GM12878 (cell line): ENCODE results near the gene WIPF2. TPM values are rescaled to one million over a fixed set of nuclear protein-coding genes. Genes with fewer than 3 reads are reported as not detected.

Experiments
- ATAC-seq: fragments of 200-7000 bp; cut with Tn5 transposase; 3 replicates; pipeline ENCODE4 v1.9.1; 2020; ENCODE audit warnings: mild to moderate bottlenecking, moderate library complexity
- BruUV-seq: library from RNA; stranded (reverse); fragments of 400-500 nt; replicated peaks from 2 replicates; lab custom pipeline; 2021; lab: Mats Ljungman, UMichigan
- CTCF ChIA-PET: fragments of 300-600 bp; sonication (Branson Sonifier 250); formaldehyde crosslinking; extraction: SDS; loops from one replicate; lab custom pipeline; 2021; ENCODE audit warnings: inconsistent platforms; lab: Yijun Ruan, JAX
- POLR2A ChIA-PET: fragments of 350-600 bp; formaldehyde crosslinking; extraction: SDS; loops from one replicate; lab custom pipeline; 2021; ENCODE audit warnings: inconsistent platforms; lab: Charles Lee
- RAD21 ChIA-PET: fragments of 300-600 bp; sonication (Branson Sonifier 250); formaldehyde crosslinking; loops from one replicate; lab custom pipeline; 2023; ENCODE audit warnings: antibody characterized with exemption; ENCODE audit not compliant: unreplicated experiment; lab: Charles Lee
- SMC1A ChIA-PET: fragments of 300-600 bp; sonication (Branson Sonifier 250); formaldehyde crosslinking; loops from one replicate; lab custom pipeline; 2023; ENCODE audit not compliant: unreplicated experiment, uncharacterized antibody; lab: Charles Lee
- DNase-seq: peaks from one replicate; pipeline ENCODE4 v3.0.0-alpha.2; 2011; ENCODE audit warnings: low read depth, low spot score
- FAIRE-seq: peaks from 3 replicates; lab custom pipeline; 2011; peaks lifted over from hg19 to GRCh38; lab: Jason Lieb, UNC
- H2AFZ ChIP-seq: 2 replicates; pipeline ENCODE4 v1.6.0; 2011; ENCODE audit warnings: low read depth, low read length, control low read depth; ENCODE audit not compliant: control insufficient read depth
- H3K27ac ChIP-seq: 2 replicates; pipeline ENCODE4 v1.5.1; 2011; ENCODE audit warnings: control low read depth; ENCODE audit not compliant: control insufficient read depth, insufficient read depth
- H3K27me3 ChIP-seq, 2 experiments: replicated peaks in 1 of 2; 2 replicates each; pipeline versions ENCODE4 v1.6.0 to v1.6.1; 2011; ENCODE audit warnings: low read length in 1 of 2; ENCODE audit not compliant: control insufficient read depth in 2 of 2, insufficient read depth in 2 of 2
- H3K36me3 ChIP-seq, 2 experiments: 2 replicates each; pipeline ENCODE4 v1.5.1; 2011; ENCODE audit warnings: low read length in 1 of 2; ENCODE audit not compliant: control insufficient read depth in 2 of 2, insufficient read depth in 2 of 2
- H3K4me1 ChIP-seq: 2 replicates; pipeline ENCODE4 v1.6.1; 2011; ENCODE audit warnings: mild to moderate bottlenecking, low read length, moderate library complexity, mixed read lengths; ENCODE audit not compliant: control insufficient read depth, insufficient read depth
- H3K4me2 ChIP-seq: 2 replicates; pipeline ENCODE4 v1.6.0; 2011; ENCODE audit warnings: control low read depth; ENCODE audit not compliant: control insufficient read depth, insufficient read depth
- H3K4me3 ChIP-seq: fragments of 200-600 bp; sonication (generic); 2 replicates; pipeline ENCODE4 v1.5.1; 2016
- H3K79me2 ChIP-seq: 2 replicates; pipeline ENCODE4 v1.6.0; 2011; ENCODE audit warnings: low read length; ENCODE audit not compliant: control insufficient read depth, insufficient read depth
- H3K9ac ChIP-seq: 2 replicates; pipeline ENCODE4 v1.8.0; 2011; ENCODE audit warnings: low read length, control low read depth, mixed read lengths; ENCODE audit not compliant: control insufficient read depth, insufficient read depth
- H3K9me3 ChIP-seq: replicated peaks from 3 replicates; pipeline ENCODE4 v1.5.1; 2011; ENCODE audit warnings: mild to moderate bottlenecking, low read length; ENCODE audit not compliant: control insufficient read depth, insufficient read depth
- H4K20me1 ChIP-seq: 2 replicates; pipeline ENCODE4 v1.6.0; 2011; ENCODE audit not compliant: control insufficient read depth, insufficient read depth
- BHLHE40 ChIP-seq, 2 experiments: fragments of 450-650 bp in 1 of 2; IDR thresholded peaks; 2 replicates each; pipeline ENCODE4 v1.6.1; 2011 to 2017; ENCODE audit warnings: low read depth in 2 of 2, borderline replicate concordance in 1 of 2, improper control_type of control experiment in 1 of 2, low read length in 1 of 2, mild to moderate bottlenecking in 1 of 2
- EGR1 ChIP-seq, 2 experiments: IDR thresholded peaks; 1 replicate in 1 of 2; 2 replicates in 1 of 2; pipeline ENCODE4 v1.6.1; 2011 to 2012; ENCODE audit warnings: low read depth in 2 of 2, low read length in 2 of 2, borderline replicate concordance in 1 of 2, mild to moderate bottlenecking in 1 of 2, moderate library complexity in 1 of 2
- IKZF2 ChIP-seq, 2 experiments: fragments of 450-650 bp; IDR thresholded peaks; 2 replicates each; pipeline ENCODE4 v1.6.1; 2017; ENCODE audit warnings: mild to moderate bottlenecking in 2 of 2, moderate library complexity in 2 of 2
- JUND ChIP-seq: IDR thresholded peaks from 2 replicates; pipeline ENCODE4 v1.6.1; 2012; ENCODE audit warnings: low read depth, mild to moderate bottlenecking, low read length, improper control_type of control experiment, moderate library complexity
- KLF5 ChIP-seq: fragments of 450-650 bp; IDR thresholded peaks from 2 replicates; pipeline ENCODE4 v1.6.1; 2014; ENCODE audit warnings: mild to moderate bottlenecking; ENCODE audit not compliant: partially characterized antibody
- MYB ChIP-seq: fragments of 150-350 bp; IDR thresholded peaks from 2 replicates; pipeline ENCODE4 v1.6.1; 2014; ENCODE audit warnings: mild to moderate bottlenecking, low read depth, low read length, borderline replicate concordance
- NFYB ChIP-seq: IDR thresholded peaks from 2 replicates; pipeline ENCODE4 v1.6.1; 2011; ENCODE audit warnings: low read depth, mild to moderate bottlenecking, low read length, improper control_type of control experiment, moderate library complexity; ENCODE audit not compliant: insufficient read depth
- SREBF2 ChIP-seq: IDR thresholded peaks from 2 replicates; pipeline ENCODE4 v1.6.1; 2012; ENCODE audit warnings: mild to moderate bottlenecking, low read length
- WGBS: methylation state at CpG from one replicate; pipeline ENCODE4 v1.1.6; 2016; ENCODE audit warnings: low lambda C conversion rate; ENCODE audit not compliant: insufficient replicate concordance, insufficient coverage; ENCODE audit errors: missing lambda C conversion rate; 5-methylcytosine and 5-hydroxymethylcytosine counted together
- in situ Hi-C: fragments of 300-500 bp; cut with MboI; formaldehyde crosslinking; loops from 9 replicates; pipeline ENCODE4 v1.14.3; 2018; ENCODE audit warnings: mixed read lengths
- intact Hi-C: fragments of 100-400 bp; cut with micrococcal nuclease; formaldehyde crosslinking; loops from one replicate; pipeline ENCODE4 v1.14.2; 2022; ENCODE audit not compliant: unreplicated experiment
- polyA plus RNA-seq, 11 experiments: library from polyadenylated mRNA; depleted of rRNA in 4 of 11; unstranded in 6 of 11; stranded (reverse) in 5 of 11; fragments of >200 nt; fragmentation: Nextera tagmentation in 4 of 11; fragmentation: Illumina TruSeq in 1 of 11; extraction: Ambion mirVana in 4 of 11; extraction: Trizol in 1 of 11; gene quantifications; 1 replicate in 1 of 11; 2 replicates in 10 of 11; pipeline versions ENCODE4 v1.2.1 to v1.2.3, GENCODE V29; 2011 to 2016; ENCODE audit warnings: inconsistent platforms in 2 of 11, missing spikeins in 2 of 11, low read depth in 1 of 11
- total RNA-seq, 4 experiments: library from RNA; depleted of rRNA in 3 of 4; stranded (reverse); fragments of >200 nt in 3 of 4; fragmentation: Illumina TruSeq in 1 of 4; extraction: Trizol in 1 of 4; gene quantifications; 2 replicates each; pipeline versions ENCODE4 v1.2.1 to v1.2.3, GENCODE V29; 2013 to 2021
- TF ChIP-seq, protein P1 (sequence below): IDR thresholded peaks from 2 replicates; pipeline ENCODE4 v1.6.1; 2012; ENCODE audit warnings: improper control_type of control experiment, low read depth, low read length; ENCODE audit not compliant: insufficient replicate concordance
- TF ChIP-seq, protein P2 (sequence below): fragments of 450-650 bp; IDR thresholded peaks from 2 replicates; pipeline ENCODE4 v1.6.1; 2017; ENCODE audit warnings: mild to moderate bottlenecking, moderate library complexity

WIPF2 gene
- total and polyA plus RNA-seq, 10 of the 15 experiments (the other 5 are each of a cell fraction or from before 2014, with no cell fraction given): 4.2 to 20.8 (median 7.1) TPM

DNA sequence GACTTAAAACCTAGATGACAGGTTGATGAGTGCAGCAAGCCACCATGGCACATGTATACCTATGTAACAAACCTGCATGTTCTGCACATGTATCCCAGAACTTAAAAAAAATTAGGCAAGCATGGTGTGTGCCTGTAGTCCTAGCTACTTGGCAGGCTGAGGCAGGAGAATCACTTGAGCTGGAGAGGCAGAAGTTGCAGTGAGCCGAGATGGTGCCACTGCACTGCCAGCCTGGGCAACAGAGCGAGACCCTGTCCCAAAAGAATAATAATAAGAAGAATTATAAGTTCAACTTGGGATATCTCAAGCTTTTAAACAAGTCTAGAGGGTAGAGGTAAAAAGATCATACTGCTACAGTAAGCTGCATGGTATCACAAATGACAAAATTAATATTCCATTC is 78.4 kb downstream of the WIPF2 start:
- POLR2A ChIA-PET: interaction anchor here (0.5 to 1.2 kb wide), 3 partner anchors 10 to 43 kb away, joined by 3 to 4 read pairs (median 3); no protein-coding TSS in a partner anchor
- FAIRE-seq: no peak
- Histone ChIP-seq H4K20me1 (no peaks in the 10 kb centered on the region), H3K4me3 (no peak overlapping the region), H3K4me2 (no peak overlapping the region), H3K27me3 (no peaks in the 10 kb centered on the region), H3K4me1 (no peaks in the 10 kb centered on the region), H3K36me3 (peaks cover 6 to 29% of the 10 kb centered on the region in 2 experiments), H3K9me3 (no peaks in the 10 kb centered on the region), H3K27ac (no peak overlapping the region), H2AFZ (no peak overlapping the region), H3K79me2 (no peaks in the 10 kb centered on the region; the same call in 1 of the 2 replicates), H3K9ac (no peak overlapping the region)
- CTCF ChIA-PET: interaction anchor here (1.0 to 13.0 kb wide), 4 partner anchors 7 to 256 kb away, joined by 3 to 97 read pairs (median 26); no protein-coding TSS in a partner anchor
- no peak for ATAC-seq
- SMC1A ChIA-PET: interaction anchor here (1.0 to 1.2 kb wide), 5 partner anchors 10 to 304 kb away, joined by 3 to 5 read pairs (median 3); no protein-coding TSS in a partner anchor
- TF ChIP-seq JUND (no peak), EGR1 (IDR thresholded peaks at IDR 0.05; ENCODE audit: borderline replicate concordance in 1 of 2, low read depth in 2 of 2, low read length in 2 of 2) (no peak), BHLHE40 (IDR thresholded peaks at IDR 0.05; ENCODE audit: borderline replicate concordance in 1 of 2, low read depth in 2 of 2, low read length in 1 of 2) (no peak), IKZF2 (IDR thresholded peaks at IDR 0.05) (no peak), NFYB (no peak), KLF5 (no peak), SREBF2 (no peak), MYB (no peak)
- TF ChIP-seq, protein P1, sequence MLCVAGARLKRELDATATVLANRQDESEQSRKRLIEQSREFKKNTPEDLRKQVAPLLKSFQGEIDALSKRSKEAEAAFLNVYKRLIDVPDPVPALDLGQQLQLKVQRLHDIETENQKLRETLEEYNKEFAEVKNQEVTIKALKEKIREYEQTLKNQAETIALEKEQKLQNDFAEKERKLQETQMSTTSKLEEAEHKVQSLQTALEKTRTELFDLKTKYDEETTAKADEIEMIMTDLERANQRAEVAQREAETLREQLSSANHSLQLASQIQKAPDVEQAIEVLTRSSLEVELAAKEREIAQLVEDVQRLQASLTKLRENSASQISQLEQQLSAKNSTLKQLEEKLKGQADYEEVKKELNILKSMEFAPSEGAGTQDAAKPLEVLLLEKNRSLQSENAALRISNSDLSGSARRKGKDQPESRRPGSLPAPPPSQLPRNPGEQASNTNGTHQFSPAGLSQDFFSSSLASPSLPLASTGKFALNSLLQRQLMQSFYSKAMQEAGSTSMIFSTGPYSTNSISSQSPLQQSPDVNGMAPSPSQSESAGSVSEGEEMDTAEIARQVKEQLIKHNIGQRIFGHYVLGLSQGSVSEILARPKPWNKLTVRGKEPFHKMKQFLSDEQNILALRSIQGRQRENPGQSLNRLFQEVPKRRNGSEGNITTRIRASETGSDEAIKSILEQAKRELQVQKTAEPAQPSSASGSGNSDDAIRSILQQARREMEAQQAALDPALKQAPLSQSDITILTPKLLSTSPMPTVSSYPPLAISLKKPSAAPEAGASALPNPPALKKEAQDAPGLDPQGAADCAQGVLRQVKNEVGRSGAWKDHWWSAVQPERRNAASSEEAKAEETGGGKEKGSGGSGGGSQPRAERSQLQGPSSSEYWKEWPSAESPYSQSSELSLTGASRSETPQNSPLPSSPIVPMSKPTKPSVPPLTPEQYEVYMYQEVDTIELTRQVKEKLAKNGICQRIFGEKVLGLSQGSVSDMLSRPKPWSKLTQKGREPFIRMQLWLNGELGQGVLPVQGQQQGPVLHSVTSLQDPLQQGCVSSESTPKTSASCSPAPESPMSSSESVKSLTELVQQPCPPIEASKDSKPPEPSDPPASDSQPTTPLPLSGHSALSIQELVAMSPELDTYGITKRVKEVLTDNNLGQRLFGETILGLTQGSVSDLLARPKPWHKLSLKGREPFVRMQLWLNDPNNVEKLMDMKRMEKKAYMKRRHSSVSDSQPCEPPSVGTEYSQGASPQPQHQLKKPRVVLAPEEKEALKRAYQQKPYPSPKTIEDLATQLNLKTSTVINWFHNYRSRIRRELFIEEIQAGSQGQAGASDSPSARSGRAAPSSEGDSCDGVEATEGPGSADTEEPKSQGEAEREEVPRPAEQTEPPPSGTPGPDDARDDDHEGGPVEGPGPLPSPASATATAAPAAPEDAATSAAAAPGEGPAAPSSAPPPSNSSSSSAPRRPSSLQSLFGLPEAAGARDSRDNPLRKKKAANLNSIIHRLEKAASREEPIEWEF: no peak
- TF ChIP-seq, protein P2, sequence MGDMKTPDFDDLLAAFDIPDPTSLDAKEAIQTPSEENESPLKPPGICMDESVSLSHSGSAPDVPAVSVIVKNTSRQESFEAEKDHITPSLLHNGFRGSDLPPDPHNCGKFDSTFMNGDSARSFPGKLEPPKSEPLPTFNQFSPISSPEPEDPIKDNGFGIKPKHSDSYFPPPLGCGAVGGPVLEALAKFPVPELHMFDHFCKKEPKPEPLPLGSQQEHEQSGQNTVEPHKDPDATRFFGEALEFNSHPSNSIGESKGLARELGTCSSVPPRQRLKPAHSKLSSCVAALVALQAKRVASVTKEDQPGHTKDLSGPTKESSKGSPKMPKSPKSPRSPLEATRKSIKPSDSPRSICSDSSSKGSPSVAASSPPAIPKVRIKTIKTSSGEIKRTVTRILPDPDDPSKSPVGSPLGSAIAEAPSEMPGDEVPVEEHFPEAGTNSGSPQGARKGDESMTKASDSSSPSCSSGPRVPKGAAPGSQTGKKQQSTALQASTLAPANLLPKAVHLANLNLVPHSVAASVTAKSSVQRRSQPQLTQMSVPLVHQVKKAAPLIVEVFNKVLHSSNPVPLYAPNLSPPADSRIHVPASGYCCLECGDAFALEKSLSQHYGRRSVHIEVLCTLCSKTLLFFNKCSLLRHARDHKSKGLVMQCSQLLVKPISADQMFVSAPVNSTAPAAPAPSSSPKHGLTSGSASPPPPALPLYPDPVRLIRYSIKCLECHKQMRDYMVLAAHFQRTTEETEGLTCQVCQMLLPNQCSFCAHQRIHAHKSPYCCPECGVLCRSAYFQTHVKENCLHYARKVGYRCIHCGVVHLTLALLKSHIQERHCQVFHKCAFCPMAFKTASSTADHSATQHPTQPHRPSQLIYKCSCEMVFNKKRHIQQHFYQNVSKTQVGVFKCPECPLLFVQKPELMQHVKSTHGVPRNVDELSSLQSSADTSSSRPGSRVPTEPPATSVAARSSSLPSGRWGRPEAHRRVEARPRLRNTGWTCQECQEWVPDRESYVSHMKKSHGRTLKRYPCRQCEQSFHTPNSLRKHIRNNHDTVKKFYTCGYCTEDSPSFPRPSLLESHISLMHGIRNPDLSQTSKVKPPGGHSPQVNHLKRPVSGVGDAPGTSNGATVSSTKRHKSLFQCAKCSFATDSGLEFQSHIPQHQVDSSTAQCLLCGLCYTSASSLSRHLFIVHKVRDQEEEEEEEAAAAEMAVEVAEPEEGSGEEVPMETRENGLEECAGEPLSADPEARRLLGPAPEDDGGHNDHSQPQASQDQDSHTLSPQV: no peak
- intact Hi-C loops (no loop called here), in situ Hi-C loops (loop anchor here (25.0 kb wide), 1 partner anchor 285 kb away; the partner anchor contains the start of gene CSF3)
- DNase-seq: no peak
- WGBS: 97% methylated on average over 2 of the region's 2 CpGs
- BruUV-seq: no TSS peak
- RAD21 ChIA-PET: interaction anchor here (1.2 to 18.7 kb wide), 2 partner anchors 57 to 99 kb away, joined by 3 to 271 read pairs; no protein-coding TSS in a partner anchor
